Measurements from ENCODE around the gene EXOC3L1. TPM values are rescaled to one million over a fixed set of nuclear protein-coding genes. Genes with fewer than 3 reads are reported as not detected.
A peak's percentile ranks its signal among the peaks of the same experiment; 100 is the strongest.

Gene EXOC3L1
- total RNA-seq, 1 experiment from 2014 or later = 0.30 TPM

- Histone ChIP-seq H2AFZ (ENCODE audit: low read depth, low read length, poor library complexity, severe bottlenecking) (no peak overlapping the region), H3K4me3 (replicated peaks in 1 of 2; ENCODE audit: low read depth in 1 of 2, low read length in 2 of 2) (no peak overlapping the region), H3K9me2 (ENCODE audit: insufficient read depth) (no peaks in the 10 kb centered on the region), H3K4me1 (ENCODE audit: control insufficient read depth in 1 of 2, insufficient read depth in 2 of 2, low read length in 2 of 2) (peaks cover 0 to 11% of the 10 kb centered on the region in 2 experiments; a peak in 2 of 4 replicates), H3K9me3 (ENCODE audit: control insufficient read depth in 1 of 2, insufficient read depth in 1 of 2, low read depth in 1 of 2, low read length in 2 of 2) (no peaks in the 10 kb centered on the region), H3K36me3 (ENCODE audit: control insufficient read depth in 1 of 2, insufficient read depth in 2 of 2, low read length in 2 of 2) (no peaks in the 10 kb centered on the region), H3K79me2 (ENCODE audit: insufficient read depth, low read length) (no peaks in the 10 kb centered on the region), H3K9ac (ENCODE audit: low read length) (no peak overlapping the region), H3K27ac (ENCODE audit: low read depth, low read length) (no peak overlapping the region), H4K20me1 (ENCODE audit: insufficient read depth) (no peaks in the 10 kb centered on the region), H3K4me2 (ENCODE audit: low read length) (peak overlapping the region; percentile 30), H3K27me3 (ENCODE audit: insufficient read depth, low read length) (no peaks in the 10 kb centered on the region)
- DNase-seq (ENCODE audit: low read depth, low spot score) (no peak), ATAC-seq (no peak)
- CTCF ChIA-PET = interaction anchor here (3.1 kb wide), 1 partner anchor 15 kb away, joined by 13 read pairs; the partner anchor contains the start of gene ELMO3
- no TSS peak for BruUV-seq (replicated peaks)
- POLR2A ChIA-PET = no interaction called here
- intact Hi-C loops (cut with micrococcal nuclease) = no loop called here
- TF ChIP-seq POLR2AphosphoS5 (IDR thresholded peaks at IDR 0.05; ENCODE audit: low read depth, low read length) (no peak), YY1 (IDR thresholded peaks at IDR 0.05; ENCODE audit: extremely low read depth, insufficient replicate concordance, low read depth, low read length) (no peak), MAX (IDR thresholded peaks at IDR 0.05) (no peak), REST (IDR thresholded peaks at IDR 0.05; ENCODE audit: low read depth) (no peak)
- RAD21 ChIA-PET (ENCODE audit: low non-redundant PET in 1 of 2, low total read pairs in 2 of 2, uncharacterized antibody in 2 of 2, unreplicated experiment in 2 of 2) = no interaction called here
These were observed 23.5 kb upstream of the EXOC3L1 start for GRCh38 chr16:67213197-67214019.

All from HCT116 (cell line).